PFSK-1 (cell line): Measurements from ENCODE around the gene STK32B.

Experiments
- FOXP2 ChIP-seq: optimal IDR thresholded peaks from 2 replicates; pipeline ENCODE3; 2011; ENCODE audit warnings: borderline replicate concordance, control low read depth, inconsistent platforms; ENCODE audit not compliant: insufficient read depth; ENCODE audit errors: extremely low read length, extremely low read depth
- POLR2AphosphoS5 ChIP-seq: IDR thresholded peaks from 2 replicates; pipeline ENCODE4 v1.6.1; 2012; ENCODE audit warnings: low read depth, mild to moderate bottlenecking, control low read depth, low read length, moderate library complexity
- SIN3A ChIP-seq: IDR thresholded peaks from 2 replicates; pipeline ENCODE4 v1.6.1; 2012; ENCODE audit warnings: mild to moderate bottlenecking, low read length, moderate library complexity, borderline replicate concordance; ENCODE audit not compliant: insufficient read depth
- TAF1 ChIP-seq: IDR thresholded peaks from 2 replicates; pipeline ENCODE4 v1.6.1; 2012; ENCODE audit warnings: low read length, control low read depth, borderline replicate concordance; ENCODE audit not compliant: insufficient read depth
- TF ChIP-seq, protein P1 (sequence below), 2 experiments: IDR thresholded peaks; 2 replicates each; pipeline versions ENCODE4 v1.6.1 to v1.8.0; 2011 to 2012; ENCODE audit warnings: low read depth in 2 of 2, low read length in 2 of 2, control low read depth in 1 of 2, inconsistent platforms in 1 of 2, mild to moderate bottlenecking in 1 of 2, moderate library complexity in 1 of 2; ENCODE audit not compliant: insufficient read depth in 1 of 2

Gene STK32B

DNA sequence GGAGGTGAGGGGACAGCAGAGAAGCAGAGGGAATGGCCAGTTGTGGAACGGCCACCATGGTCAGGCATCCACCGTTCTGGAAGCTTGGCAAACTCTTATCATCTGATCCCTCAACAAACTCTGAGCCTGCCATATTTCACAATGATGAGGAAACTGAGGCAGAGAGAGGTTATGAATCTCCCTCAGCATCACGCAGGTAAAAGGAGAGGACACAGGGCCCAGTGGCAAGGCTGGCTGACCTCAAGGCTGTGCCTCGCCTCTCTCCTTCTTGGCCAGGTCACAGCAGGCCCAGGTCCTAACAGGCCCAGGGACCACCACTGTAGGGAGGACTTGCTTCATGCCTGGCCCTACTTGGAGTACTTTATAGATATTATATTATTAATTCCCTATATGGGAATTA is 414.2 kb downstream of the STK32B start:
- TF ChIP-seq, protein P1, sequence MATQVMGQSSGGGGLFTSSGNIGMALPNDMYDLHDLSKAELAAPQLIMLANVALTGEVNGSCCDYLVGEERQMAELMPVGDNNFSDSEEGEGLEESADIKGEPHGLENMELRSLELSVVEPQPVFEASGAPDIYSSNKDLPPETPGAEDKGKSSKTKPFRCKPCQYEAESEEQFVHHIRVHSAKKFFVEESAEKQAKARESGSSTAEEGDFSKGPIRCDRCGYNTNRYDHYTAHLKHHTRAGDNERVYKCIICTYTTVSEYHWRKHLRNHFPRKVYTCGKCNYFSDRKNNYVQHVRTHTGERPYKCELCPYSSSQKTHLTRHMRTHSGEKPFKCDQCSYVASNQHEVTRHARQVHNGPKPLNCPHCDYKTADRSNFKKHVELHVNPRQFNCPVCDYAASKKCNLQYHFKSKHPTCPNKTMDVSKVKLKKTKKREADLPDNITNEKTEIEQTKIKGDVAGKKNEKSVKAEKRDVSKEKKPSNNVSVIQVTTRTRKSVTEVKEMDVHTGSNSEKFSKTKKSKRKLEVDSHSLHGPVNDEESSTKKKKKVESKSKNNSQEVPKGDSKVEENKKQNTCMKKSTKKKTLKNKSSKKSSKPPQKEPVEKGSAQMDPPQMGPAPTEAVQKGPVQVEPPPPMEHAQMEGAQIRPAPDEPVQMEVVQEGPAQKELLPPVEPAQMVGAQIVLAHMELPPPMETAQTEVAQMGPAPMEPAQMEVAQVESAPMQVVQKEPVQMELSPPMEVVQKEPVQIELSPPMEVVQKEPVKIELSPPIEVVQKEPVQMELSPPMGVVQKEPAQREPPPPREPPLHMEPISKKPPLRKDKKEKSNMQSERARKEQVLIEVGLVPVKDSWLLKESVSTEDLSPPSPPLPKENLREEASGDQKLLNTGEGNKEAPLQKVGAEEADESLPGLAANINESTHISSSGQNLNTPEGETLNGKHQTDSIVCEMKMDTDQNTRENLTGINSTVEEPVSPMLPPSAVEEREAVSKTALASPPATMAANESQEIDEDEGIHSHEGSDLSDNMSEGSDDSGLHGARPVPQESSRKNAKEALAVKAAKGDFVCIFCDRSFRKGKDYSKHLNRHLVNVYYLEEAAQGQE (IDR thresholded peaks at IDR 0.05; ENCODE audit: insufficient read depth in 1 of 2, low read depth in 2 of 2, low read length in 2 of 2): no peak
- TF ChIP-seq POLR2AphosphoS5: no peak
- no peak for TF ChIP-seq SIN3A
- no peak for TF ChIP-seq TAF1
- TF ChIP-seq FOXP2: no peak

DNA sequence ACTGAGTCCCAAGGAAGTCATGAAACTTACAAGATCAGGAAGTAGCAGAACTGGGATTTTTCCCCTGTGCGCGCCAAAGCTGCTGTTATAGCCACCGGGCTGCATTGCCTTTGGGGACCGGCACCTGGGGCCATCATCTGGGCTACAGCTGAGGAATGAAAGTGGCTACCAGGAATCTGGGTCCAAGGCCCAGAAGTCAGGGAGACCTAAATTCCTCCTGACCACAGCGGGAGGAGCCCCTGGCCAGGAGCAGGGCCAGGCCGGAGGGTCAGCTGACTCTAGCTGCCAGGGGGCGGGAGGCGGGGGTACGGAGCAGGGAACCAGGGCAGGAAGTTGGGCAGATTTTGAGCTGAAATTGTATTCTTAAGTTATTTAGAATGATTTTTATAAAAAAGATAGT is 414.7 kb downstream of the STK32B start:
- TF ChIP-seq FOXP2 (no peak), POLR2AphosphoS5 (no peak), SIN3A (no peak), TAF1 (no peak)

DNA sequence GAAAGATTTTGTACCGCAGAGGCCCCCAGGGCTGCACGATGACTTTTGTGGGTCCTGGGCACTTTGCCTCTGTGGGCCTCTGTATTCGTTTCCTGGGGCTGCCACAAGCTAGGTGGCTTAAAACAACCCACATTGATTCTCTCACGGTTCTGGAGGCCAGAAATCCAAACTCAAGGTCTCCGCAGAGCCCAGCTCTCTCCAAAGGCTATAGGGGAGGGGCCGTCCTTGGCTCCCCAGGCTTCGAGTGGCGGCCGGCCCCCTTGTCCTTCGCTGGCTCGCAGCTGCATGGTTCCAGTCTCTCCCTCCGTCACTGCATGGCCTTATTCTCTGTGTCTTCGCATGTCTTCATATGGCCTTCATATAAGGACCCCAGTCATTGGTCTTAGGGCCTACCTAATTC is 415.8 kb downstream of the STK32B start:
- TF ChIP-seq POLR2AphosphoS5 (no peak), SIN3A (no peak), TAF1 (no peak), FOXP2 (no peak)
- TF ChIP-seq, protein P1 (IDR thresholded peaks at IDR 0.05; ENCODE audit: insufficient read depth in 1 of 2, low read depth in 2 of 2, low read length in 2 of 2): no peak

DNA sequence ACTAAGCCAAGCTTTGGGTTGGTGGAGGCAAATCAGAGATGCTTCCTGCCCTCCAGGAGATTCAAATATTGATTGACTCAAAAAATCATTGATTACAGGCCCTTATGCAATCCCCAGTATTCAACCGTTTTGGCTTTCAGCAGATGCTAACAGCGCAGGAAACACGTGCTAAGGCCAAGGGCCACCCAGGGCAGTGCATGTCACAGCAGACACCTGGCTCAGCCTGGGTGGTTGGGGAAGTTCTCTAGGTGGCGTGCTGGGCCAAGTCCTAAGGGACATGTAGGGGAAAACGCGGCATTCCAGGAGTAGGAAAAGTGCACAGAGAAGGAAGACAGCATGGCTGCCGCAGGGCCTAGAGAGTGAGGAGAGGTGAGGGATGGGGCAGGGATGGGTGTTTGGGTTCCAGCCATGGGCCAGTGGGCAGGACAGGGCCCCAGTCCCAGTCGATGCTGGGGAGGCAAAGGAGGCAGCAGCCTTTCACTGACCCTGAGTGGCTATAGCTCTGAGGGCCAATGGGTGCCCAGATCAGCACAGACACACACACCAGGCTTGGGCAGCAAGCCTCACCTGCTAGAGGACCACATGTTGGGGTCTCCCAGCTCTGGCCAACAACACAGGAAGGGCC is 418.0 kb downstream of the STK32B start:
- TF ChIP-seq SIN3A: no peak
- TF ChIP-seq TAF1: no peak

DNA sequence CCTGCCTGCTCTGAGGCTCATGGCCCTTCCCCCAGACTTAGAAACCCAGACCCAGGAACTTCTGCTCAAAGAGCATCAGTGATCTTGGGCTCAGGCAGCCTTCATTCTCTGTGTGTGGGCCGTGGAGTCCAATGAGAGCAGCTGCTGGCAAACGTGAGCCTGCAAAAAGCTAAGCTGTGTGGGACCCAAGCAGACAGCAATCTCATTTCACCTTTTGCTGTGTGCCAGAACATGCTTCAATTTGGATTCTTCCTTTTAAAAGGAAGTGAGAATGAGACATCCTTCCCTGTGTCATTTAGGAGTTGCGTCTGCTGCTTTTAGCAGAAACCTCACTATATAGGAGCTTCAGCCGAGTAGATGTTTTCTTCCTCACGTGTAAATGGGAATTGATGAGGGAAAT is 418.6 kb downstream of the STK32B start:
- TF ChIP-seq SIN3A (no peak), POLR2AphosphoS5 (no peak), FOXP2 (no peak), TAF1 (no peak)
- TF ChIP-seq, protein P1 (IDR thresholded peaks at IDR 0.05; ENCODE audit: insufficient read depth in 1 of 2, low read depth in 2 of 2, low read length in 2 of 2): no peak

DNA sequence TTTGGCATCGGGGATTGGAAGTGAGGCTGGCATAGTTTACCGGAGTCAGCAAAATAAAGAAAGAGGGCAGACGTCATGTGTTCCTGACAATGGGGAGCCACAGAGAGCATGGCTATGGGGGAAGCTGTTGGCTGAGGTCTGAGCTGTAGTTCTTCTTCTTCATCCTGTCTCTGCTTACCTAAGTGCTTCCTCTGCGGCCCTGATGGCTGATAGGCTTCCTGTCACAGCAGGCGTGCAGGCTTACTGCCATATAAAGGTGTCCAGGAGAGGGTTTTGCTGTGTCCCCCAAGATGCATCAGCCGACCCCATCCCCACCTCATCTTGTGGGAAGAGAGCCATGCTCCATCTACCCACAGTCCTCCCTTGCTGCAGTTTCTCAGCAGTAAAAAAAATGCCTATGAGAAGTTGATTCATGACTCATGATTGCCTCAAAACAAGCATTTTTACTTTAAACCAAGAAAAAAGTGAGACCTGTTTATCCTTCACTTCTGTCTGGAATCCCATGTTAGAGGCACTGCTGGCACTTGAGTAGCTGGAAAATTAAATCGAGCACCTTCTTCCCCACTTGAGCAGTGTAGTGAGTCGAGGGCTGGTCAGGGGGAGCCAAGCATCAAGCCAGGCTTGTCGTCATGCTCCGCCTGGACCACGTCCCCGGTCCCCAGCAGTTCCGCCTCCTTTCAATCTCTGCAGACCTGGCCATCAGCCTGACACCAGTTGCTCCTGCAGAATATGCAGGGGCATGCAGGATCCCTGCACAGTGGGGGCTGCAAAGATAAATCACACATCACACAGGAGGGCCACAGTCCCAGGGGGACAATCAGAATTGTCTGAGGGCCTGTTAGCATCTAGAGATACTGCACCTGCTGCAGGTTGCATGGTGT is 419.3 kb downstream of the STK32B start:
- TF ChIP-seq TAF1 (no peak), SIN3A (no peak), POLR2AphosphoS5 (no peak), FOXP2 (no peak)
- TF ChIP-seq, protein P1 (IDR thresholded peaks at IDR 0.05; ENCODE audit: insufficient read depth in 1 of 2, low read depth in 2 of 2, low read length in 2 of 2): no peak
